GM19452 (cell line): Measurements from ENCODE around the gene FXN.

ENCODE experiments used
- ATAC-seq: cut with Tn5 transposase; IDR thresholded peaks from one replicate; pipeline ENCODE4 v1.9.1; 2021; ENCODE audit not compliant: unreplicated experiment

Gene FXN

DNA sequence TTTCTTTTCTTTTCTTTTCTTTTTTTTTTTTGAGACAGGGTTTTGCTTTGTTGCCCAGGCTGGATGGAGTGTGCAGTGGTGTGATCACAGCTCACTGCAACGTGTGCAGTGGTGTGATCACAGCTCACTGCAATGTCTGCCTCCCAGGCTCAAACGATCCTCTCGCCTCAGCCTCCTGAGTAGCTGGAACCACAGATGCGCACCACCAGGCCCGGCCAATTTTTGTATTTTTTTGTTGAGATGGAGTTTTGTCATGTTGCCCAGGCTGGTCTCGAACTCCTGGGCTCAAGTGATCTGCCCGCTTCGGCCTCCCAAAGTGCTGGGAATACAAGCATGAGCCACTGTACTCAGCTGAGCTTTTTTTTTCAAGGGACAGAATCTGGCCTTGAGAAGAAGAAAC lies 101.8 kb downstream of the FXN start:
- no peak for ATAC-seq

DNA sequence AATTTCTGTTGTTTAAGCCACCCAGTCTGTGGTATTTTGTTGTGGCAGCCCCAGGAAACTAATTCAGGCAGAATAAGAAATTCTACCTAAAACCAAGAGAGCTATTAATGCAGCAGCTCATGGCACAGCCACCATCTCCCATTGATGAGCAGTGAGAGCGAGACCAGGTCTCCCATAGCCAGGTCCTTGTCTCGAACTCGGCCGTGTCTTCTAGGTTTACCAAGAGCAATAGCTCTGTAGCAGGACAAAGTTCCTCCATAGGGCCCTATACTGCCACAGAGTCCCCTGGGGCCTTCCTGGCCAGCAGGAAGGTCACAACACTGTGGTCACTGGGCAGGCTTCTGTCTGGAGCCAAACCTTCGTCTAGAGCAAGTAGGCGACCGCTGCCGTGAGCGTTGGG lies 104.0 kb downstream of the FXN start:
- ATAC-seq: no peak

DNA sequence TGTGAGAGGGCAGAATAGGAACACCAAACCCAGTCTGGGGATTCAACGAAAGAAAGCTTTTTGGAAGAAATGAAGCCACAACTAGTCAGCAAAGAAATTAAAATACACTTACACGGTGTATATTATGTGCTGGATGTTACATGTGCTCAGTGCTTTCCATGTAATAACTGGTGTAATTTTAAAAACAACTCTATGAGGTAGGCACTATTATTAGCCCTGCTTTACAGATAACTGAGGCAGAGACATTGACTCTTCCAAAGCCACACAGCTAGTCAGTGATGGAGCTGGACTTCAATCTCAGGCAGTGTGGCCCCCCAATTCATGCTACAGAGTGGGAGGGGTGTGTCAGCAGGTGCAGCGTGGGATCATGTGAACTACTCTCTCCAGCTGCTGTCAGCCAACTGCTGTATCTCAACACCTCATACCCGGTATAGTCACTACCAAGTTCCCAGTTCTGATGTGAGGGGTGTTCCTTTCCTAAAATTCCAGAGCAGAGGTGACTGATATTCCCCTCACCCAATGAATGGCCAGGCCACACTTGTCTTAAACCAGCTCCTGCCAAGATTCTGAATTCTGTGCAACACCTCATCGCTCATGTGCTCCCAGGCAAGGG lies 104.7 kb downstream of the FXN start:
- ATAC-seq: no peak

DNA sequence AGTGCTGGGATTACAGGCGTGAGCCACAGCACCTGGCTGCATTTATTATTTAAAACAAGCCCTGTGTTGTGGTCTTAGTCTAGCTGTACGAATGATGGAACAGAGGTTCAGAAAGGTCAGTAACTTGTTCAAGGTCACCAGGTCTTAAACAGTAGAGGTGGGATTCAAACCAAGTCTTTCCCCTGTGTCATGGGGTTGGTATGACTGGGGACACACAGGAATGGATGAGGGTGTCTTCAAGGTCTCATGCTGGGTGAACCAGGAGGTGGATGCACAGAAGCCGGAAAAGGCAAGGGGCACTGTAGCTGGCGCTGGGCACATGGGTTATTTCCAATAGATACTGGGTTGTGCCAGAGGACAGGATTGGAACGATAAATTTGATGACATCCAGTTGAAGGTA lies 106.3 kb downstream of the FXN start:
- ATAC-seq: no peak

DNA sequence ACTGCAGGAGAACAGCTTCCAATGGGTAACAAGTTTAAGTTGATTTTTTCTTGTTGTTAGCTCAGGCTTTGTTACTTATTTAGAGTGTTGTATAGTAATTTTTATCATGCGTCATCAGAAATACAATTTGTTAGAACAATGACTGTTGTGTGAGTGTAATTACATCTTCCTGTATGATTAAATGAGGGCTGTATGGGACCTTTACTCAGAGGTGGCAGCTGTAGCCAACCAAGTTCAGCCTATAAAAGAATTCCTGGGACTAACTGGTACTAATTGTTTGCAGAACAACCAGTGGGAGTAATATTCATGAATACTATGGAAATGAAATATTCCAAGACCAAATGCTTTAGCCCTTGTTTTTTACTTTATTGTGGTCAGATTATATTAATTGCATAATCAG lies 107.7 kb downstream of the FXN start:
- no peak for ATAC-seq

DNA sequence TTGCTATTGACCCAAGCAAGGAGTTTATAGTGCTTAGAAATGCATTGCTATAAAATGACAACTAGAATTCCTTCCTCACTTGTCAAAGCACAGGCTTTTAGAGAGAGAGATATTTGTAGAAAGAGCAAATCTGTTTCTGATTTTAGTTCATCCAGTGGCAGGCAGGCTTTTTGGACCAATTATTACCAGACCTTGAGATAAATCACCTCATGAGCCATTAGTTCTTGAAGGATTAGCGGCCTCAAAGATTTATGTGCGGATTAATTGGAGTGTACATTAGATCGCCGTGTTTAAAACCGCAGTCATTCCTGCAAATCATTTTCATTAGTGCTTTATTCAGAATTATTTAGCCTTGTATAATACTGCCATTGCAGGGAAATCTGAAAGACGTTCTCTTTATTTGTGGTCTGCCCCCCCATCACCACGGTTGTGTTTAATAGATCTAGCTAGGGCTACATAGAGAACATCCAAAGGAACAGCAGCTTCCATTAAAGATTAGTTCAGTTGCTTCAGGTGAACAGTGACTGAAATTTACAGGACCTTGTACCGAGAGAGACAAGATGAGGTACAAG lies 109.7 kb downstream of the FXN start:
- no peak for ATAC-seq

DNA sequence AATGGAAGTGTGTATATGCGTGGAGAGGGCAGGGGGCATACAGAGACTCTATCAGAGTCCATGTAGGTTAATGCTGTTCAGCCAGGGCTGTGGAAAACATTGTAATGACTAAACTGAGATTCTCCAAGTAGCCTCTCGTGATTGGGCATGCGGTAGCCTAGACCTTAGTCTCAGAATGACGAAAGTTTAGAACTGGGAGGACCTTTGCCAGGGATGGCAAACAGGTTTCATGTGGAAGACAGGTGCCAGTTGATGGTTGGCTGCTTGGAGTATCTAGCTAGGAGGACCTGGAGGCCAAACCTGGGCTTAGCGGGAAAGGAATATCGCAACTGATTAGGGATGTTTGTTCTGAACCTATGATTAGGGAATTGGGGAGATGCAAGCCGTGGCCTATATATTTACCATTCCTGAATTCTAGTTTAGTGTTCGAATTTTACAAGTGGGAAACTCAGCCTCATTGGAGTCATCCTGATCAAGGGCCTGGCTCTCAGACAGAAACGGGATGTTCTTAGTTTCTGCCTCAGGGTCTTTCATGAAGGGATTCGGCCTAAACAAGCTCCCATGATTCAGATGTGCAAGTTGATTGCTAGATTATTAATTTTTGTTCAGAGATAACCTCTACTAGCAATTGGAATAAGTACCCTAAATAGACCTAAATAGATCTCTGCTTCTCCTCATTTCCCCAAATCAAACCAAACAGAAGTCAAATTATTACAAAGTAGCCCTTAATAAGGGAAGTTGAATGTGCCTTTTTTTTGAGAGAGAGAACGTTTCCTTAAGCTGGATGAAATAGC lies 111.7 kb downstream of the FXN start:
- ATAC-seq: no peak

DNA sequence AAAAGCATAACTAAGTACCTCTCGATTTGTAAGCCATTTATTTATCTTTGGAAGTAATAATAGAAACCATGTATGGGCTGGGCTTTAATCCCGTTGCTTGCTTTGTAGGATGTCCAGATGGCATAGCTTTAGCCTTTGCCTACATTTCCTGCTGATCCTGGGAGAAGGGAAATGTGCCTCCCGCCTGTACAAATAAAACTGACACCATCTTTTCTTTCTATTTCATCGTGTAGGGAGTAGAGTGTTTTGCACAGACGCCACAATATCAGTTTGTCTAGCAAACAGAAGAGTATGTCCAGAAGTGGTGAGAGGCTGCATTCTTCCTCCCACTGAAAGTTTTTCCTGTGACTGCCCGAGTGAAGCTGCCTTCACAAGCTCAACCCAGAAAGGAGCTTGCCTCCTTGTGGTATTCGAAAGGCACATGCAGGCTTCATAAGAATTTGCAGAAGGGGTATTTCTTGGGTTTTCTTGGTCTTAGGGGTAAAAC lies 113.8 kb downstream of the FXN start:
- ATAC-seq: no peak
